H1 (cell line): Measurements from ENCODE around the gene FRAT2. TPM values are rescaled to one million over a fixed set of nuclear protein-coding genes. Genes with fewer than 3 reads are reported as not detected.

Experiments
- CTCF ChIA-PET: fragments of 300-600 bp; sonication (Branson Sonifier 250); formaldehyde crosslinking; loops from one replicate; lab custom pipeline; 2021; ENCODE audit not compliant: partially characterized antibody; lab: Charles Lee
- POLR2A ChIA-PET: fragments of 300-600 bp; sonication (Branson Sonifier 250); formaldehyde crosslinking; loops from one replicate; lab custom pipeline; 2021; ENCODE audit warnings: inconsistent platforms; ENCODE audit not compliant: partially characterized antibody; lab: Charles Lee
- DNase-seq, 2 experiments: peaks; one replicate each; pipeline versions ENCODE4 v3.0.0 to v3.0.0-alpha.2; 2010 to 2022; ENCODE audit warnings: low spot score in 2 of 2, low read depth in 1 of 2, mixed read lengths in 1 of 2
- FAIRE-seq: peaks from 2 replicates; lab custom pipeline; 2011; peaks lifted over from hg19 to GRCh38; lab: Jason Lieb, UNC
- H2AFZ ChIP-seq: 2 replicates; pipeline ENCODE4 v1.8.1; 2012; ENCODE audit warnings: low read length, inconsistent platforms
- H2AK5ac ChIP-seq: 2 replicates; pipeline ENCODE4 v1.6.1; 2013; ENCODE audit warnings: low read depth, low read length
- H2BK120ac ChIP-seq: replicated peaks from 2 replicates; pipeline ENCODE3; 2013; ENCODE audit warnings: low read depth, low read length, inconsistent platforms
- H2BK12ac ChIP-seq: 2 replicates; pipeline ENCODE4 v1.6.1; 2013; ENCODE audit warnings: low read depth, low read length
- H2BK15ac ChIP-seq: 2 replicates; pipeline ENCODE4 v1.6.1; 2013; ENCODE audit warnings: low read length
- H2BK20ac ChIP-seq: 2 replicates; pipeline ENCODE4 v1.6.1; 2013; ENCODE audit warnings: low read length
- H2BK5ac ChIP-seq: 2 replicates; pipeline ENCODE4 v1.6.1; 2013; ENCODE audit warnings: low read depth, low read length
- H3K14ac ChIP-seq: 2 replicates; pipeline ENCODE4 v1.6.1; 2013; ENCODE audit warnings: inconsistent platforms; ENCODE audit not compliant: insufficient read length
- H3K18ac ChIP-seq: 2 replicates; pipeline ENCODE4 v1.6.1; 2013; ENCODE audit warnings: low read length; ENCODE audit errors: extremely low read depth
- H3K23ac ChIP-seq: 2 replicates; pipeline ENCODE4 v1.6.1; 2013; ENCODE audit warnings: inconsistent platforms; ENCODE audit not compliant: insufficient read length
- H3K23me2 ChIP-seq: 2 replicates; pipeline ENCODE4 v1.6.1; 2013; ENCODE audit warnings: low read depth, low read length
- H3K27ac ChIP-seq: 2 replicates; pipeline ENCODE4 v1.6.1; 2011; ENCODE audit warnings: low read depth, low read length, inconsistent platforms
- H3K27me3 ChIP-seq, 4 experiments: replicated peaks in 1 of 4; 1 replicate in 1 of 4; 2 replicates in 3 of 4; pipeline versions ENCODE4 v1.6.1 to v1.8.1; 2011 to 2013; ENCODE audit warnings: low read length in 3 of 4, mild to moderate bottlenecking in 3 of 4, inconsistent platforms in 2 of 4, mixed read lengths in 2 of 4, moderate library complexity in 1 of 4; ENCODE audit not compliant: control insufficient read depth in 3 of 4, insufficient read depth in 3 of 4; ENCODE audit errors: extremely low read depth in 1 of 4
- H3K36me3 ChIP-seq, 4 experiments: 2 replicates each; pipeline versions ENCODE4 v1.6.1 to v1.8.1; 2011 to 2013; ENCODE audit warnings: mild to moderate bottlenecking in 4 of 4, low read length in 3 of 4, moderate library complexity in 2 of 4, control low read depth in 1 of 4, inconsistent platforms in 1 of 4; ENCODE audit not compliant: insufficient read depth in 4 of 4, control insufficient read depth in 2 of 4
- H3K4ac ChIP-seq: replicated peaks from 2 replicates; pipeline ENCODE3; 2013; ENCODE audit warnings: low read length, low read depth, mixed read lengths, inconsistent platforms; ENCODE audit not compliant: insufficient read length
- H3K4me1 ChIP-seq, 4 experiments: replicated peaks in 1 of 4; 1 replicate in 1 of 4; 2 replicates in 3 of 4; pipeline versions ENCODE4 v1.6.1 to v1.8.1; 2011 to 2013; ENCODE audit warnings: low read length in 3 of 4, inconsistent platforms in 2 of 4, mixed read lengths in 1 of 4; ENCODE audit not compliant: insufficient read depth in 4 of 4, control insufficient read depth in 3 of 4
- H3K4me2 ChIP-seq, 2 experiments: 2 replicates each; pipeline versions ENCODE4 v1.6.1 to v1.8.1; 2011 to 2013; ENCODE audit warnings: low read depth in 2 of 2, low read length in 2 of 2, control low read depth in 1 of 2, inconsistent platforms in 1 of 2, mild to moderate bottlenecking in 1 of 2; ENCODE audit not compliant: insufficient read depth in 1 of 2
- H3K4me3 ChIP-seq, 4 experiments: fragments of 200-600, 300-600 bp in 1 of 4; sonication (generic), shearing (Covaris generic), sonication (Bioruptor Twin) in 1 of 4; 2 replicates each; pipeline versions ENCODE4 v1.5.1 to v1.8.1; 2011 to 2016; ENCODE audit warnings: low read length in 4 of 4, low read depth in 3 of 4, control low read depth in 2 of 4, inconsistent platforms in 2 of 4, mild to moderate bottlenecking in 2 of 4, mixed read lengths in 1 of 4, moderate library complexity in 1 of 4; ENCODE audit not compliant: insufficient read depth in 2 of 4; ENCODE audit errors: extremely low read depth in 1 of 4
- H3K56ac ChIP-seq: replicated peaks from 2 replicates; pipeline ENCODE3; 2013; ENCODE audit warnings: low read depth, mild to moderate bottlenecking, mixed read lengths, low read length, inconsistent platforms; ENCODE audit not compliant: insufficient read length
- H3K79me1 ChIP-seq: 2 replicates; pipeline ENCODE4 v1.6.1; 2013; ENCODE audit warnings: low read depth, low read length, control low read depth
- H3K79me2 ChIP-seq, 2 experiments: 2 replicates each; pipeline versions ENCODE4 v1.6.1 to v1.8.1; 2012 to 2013; ENCODE audit warnings: low read length in 2 of 2, mild to moderate bottlenecking in 2 of 2, inconsistent platforms in 1 of 2; ENCODE audit not compliant: insufficient read depth in 2 of 2, control insufficient read depth in 1 of 2
- H3K9ac ChIP-seq, 4 experiments: replicated peaks in 1 of 4; 1 replicate in 1 of 4; 2 replicates in 3 of 4; pipeline versions ENCODE4 v1.6.1 to v1.8.1; 2011 to 2013; ENCODE audit warnings: low read depth in 3 of 4, low read length in 3 of 4, control low read depth in 2 of 4, mild to moderate bottlenecking in 2 of 4, moderate library complexity in 2 of 4, inconsistent platforms in 1 of 4; ENCODE audit errors: extremely low read depth in 1 of 4
- H3K9me3 ChIP-seq, 2 experiments: 2 replicates each; pipeline versions ENCODE4 v1.6.1 to v1.8.1; 2012 to 2013; ENCODE audit warnings: mild to moderate bottlenecking in 2 of 2, moderate library complexity in 2 of 2, control low read depth in 1 of 2, inconsistent platforms in 1 of 2, low read depth in 1 of 2, low read length in 1 of 2, mixed read lengths in 1 of 2; ENCODE audit not compliant: insufficient read depth in 2 of 2
- H4K20me1 ChIP-seq, 2 experiments: replicated peaks in 1 of 2; 2 replicates each; pipeline versions ENCODE3 to v1.8.1; 2011 to 2013; ENCODE audit warnings: inconsistent platforms in 2 of 2, low read length in 2 of 2, mild to moderate bottlenecking in 1 of 2; ENCODE audit not compliant: insufficient read depth in 2 of 2, control insufficient read depth in 1 of 2
- H4K5ac ChIP-seq: 2 replicates; pipeline ENCODE4 v1.6.1; 2013; ENCODE audit warnings: low read length, low read depth, mixed read lengths, inconsistent platforms; ENCODE audit not compliant: insufficient read length
- H4K8ac ChIP-seq: 2 replicates; pipeline ENCODE4 v1.8.0; 2013; ENCODE audit warnings: mild to moderate bottlenecking, moderate library complexity, low read length, inconsistent platforms; ENCODE audit not compliant: insufficient read depth; ENCODE audit errors: extremely low read depth
- H4K91ac ChIP-seq: replicated peaks from 2 replicates; pipeline ENCODE3; 2013; ENCODE audit warnings: low read length, mixed read lengths, inconsistent platforms; ENCODE audit not compliant: insufficient read length
- BACH1 ChIP-seq: IDR thresholded peaks from 2 replicates; pipeline ENCODE4 v1.6.1; 2012; ENCODE audit warnings: low read length, improper control_type of control experiment
- GABPA ChIP-seq: IDR thresholded peaks from 2 replicates; pipeline ENCODE4 v1.6.1; 2011; ENCODE audit warnings: mild to moderate bottlenecking, low read length, moderate library complexity, borderline replicate concordance; ENCODE audit not compliant: insufficient read depth
- JUND ChIP-seq: IDR thresholded peaks from 2 replicates; pipeline ENCODE4 v1.6.1; 2011; ENCODE audit warnings: mild to moderate bottlenecking, improper control_type of control experiment, low read length
- SAP30 ChIP-seq: fragments of 300-600 bp; sonication (generic); IDR thresholded peaks from 2 replicates; pipeline ENCODE4 v1.7.1; 2012; ENCODE audit warnings: low read length, moderate library complexity, mild to moderate bottlenecking, inconsistent platforms; ENCODE audit not compliant: insufficient read depth, insufficient replicate concordance
- SP1 ChIP-seq: IDR thresholded peaks from 2 replicates; pipeline ENCODE4 v1.6.1; 2011; ENCODE audit warnings: low read depth, low read length
- WGBS, 2 experiments: shearing (Covaris generic) in 1 of 2; methylation state at CpG; one replicate each; pipeline versions ENCODE4 v1.1.6 to v1.1.7; 2013 to 2015; ENCODE audit warnings: low lambda C conversion rate in 2 of 2, mixed read lengths in 2 of 2, inconsistent platforms in 1 of 2, low coverage in 1 of 2, missing lambda C conversion rate in 1 of 2; ENCODE audit not compliant: insufficient replicate concordance in 2 of 2, insufficient coverage in 1 of 2, insufficient read length in 1 of 2; ENCODE audit errors: extremely low coverage in 1 of 2, missing lambda C conversion rate in 1 of 2; 5-methylcytosine and 5-hydroxymethylcytosine counted together
- polyA plus RNA-seq, 7 experiments: library from polyadenylated mRNA; depleted of rRNA in 3 of 7; stranded (reverse) in 5 of 7; unstranded in 2 of 7; fragments of >200 nt in 5 of 7; fragments of 200-250 nt in 2 of 7; gene quantifications; 1 replicate in 5 of 7; 2 replicates in 1 of 7; 4 replicates in 1 of 7; pipeline versions ENCODE4 v1.2.1 to v1.2.3, GENCODE V29; 2011 to 2013; ENCODE audit warnings: missing spikeins in 2 of 7, mixed read lengths in 2 of 7
- total RNA-seq: library from RNA; stranded (reverse); fragmentation: NEBNext Ultra II Directional; extraction: Animal tissue kit (Norgen Biotek cat#: 25700); gene quantifications from 2 replicates; pipeline ENCODE4 v1.2.1, GENCODE V29; 2021

FRAT2 gene
- total and polyA plus RNA-seq, 2 of the 8 experiments (the other 6 are each of a cell fraction or from before 2014, with no cell fraction given): 47.4 to 83.0 TPM

DNA sequence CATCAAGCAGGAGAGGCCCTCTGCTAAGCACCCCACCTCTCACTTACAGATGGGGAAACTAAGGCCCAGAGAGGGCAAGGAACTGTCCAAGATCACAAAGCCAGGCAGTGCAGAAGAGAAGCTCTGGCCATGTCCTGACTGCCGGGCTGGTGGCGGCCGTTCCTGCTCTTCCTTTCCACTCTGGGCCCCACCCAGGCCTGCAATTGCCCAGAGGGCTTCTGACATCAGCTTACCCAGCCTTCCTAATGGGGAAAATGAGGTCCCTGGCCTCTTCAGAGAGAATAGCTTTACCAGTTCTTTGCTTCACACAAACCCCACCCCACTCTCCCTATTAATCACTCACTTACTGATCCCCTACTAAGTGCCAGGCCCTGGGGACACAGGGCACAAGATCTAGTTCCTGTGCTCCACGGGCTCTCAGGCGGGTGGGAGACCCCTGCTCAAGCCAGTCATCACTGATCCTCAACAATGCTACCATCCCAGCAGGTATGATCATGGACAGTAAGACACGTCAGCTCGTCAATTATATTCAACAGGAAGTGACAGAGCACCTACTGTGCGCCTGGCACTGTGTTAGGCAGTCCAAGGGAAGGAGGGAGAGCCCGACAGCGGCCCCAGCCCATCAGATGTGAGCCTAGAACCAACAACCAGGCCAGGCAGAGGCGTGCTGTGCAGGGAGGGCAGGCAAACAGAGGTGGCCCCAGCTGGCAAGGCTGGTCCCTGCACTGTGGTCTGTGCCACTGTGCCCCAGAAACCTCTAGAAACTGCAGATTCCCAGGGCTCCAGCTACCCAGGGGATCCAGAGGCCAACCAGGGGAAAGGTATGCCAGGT, 26.4 kb upstream of the FRAT2 start:
- H3K4me2 ChIP-seq: no peak overlapping the region
- no peak overlapping the region for H3K4me3 ChIP-seq
- H2BK5ac ChIP-seq: no peak overlapping the region; the same call in 1 of the 2 replicates
- H2AK5ac ChIP-seq: no peak overlapping the region
- H3K14ac ChIP-seq: no peak overlapping the region
- no peak overlapping the region for H2AFZ ChIP-seq
- CTCF ChIA-PET: interaction anchor here (1.3 to 1.9 kb wide), 3 partner anchors 8 to 136 kb away, joined by 3 to 7 read pairs (median 4); partner anchors contain the start of gene FRAT2
- H4K91ac ChIP-seq: no peak overlapping the region
- DNase-seq: no peak
- H2BK15ac ChIP-seq: no peak overlapping the region
- no peaks in the 10 kb centered on the region for H3K23me2 ChIP-seq
- no peaks in the 10 kb centered on the region for H3K79me1 ChIP-seq
- no peak for FAIRE-seq
- H3K23ac ChIP-seq: no peak overlapping the region
- no peak overlapping the region for H4K5ac ChIP-seq
- H3K56ac ChIP-seq: no peak overlapping the region
- TF ChIP-seq GABPA (no peak), SAP30 (no peak), SP1 (no peak), BACH1 (no peak), JUND (no peak)
- TF ChIP-seq, all 59 proteins: peak for 0
- Histone ChIP-seq H3K27ac (no peak overlapping the region), H4K20me1 (peaks cover 0 to 4% of the 10 kb centered on the region in 2 experiments), H2BK20ac (no peak overlapping the region), H3K18ac (no peak overlapping the region), H3K9me3 (no peaks in the 10 kb centered on the region), H2BK12ac (no peak overlapping the region), H3K4me1 (no peaks in the 10 kb centered on the region), H3K9ac (no peak overlapping the region), H3K36me3 (peaks cover 12 to 42% (median 36%) of the 10 kb centered on the region in 4 experiments), H4K8ac (no peak overlapping the region), H3K27me3 (no peaks in the 10 kb centered on the region), H3K79me2 (no peaks in the 10 kb centered on the region), H3K4ac (no peak overlapping the region), H2BK120ac (no peak overlapping the region)
- POLR2A ChIA-PET: interaction anchor here (0.7 to 1.7 kb wide), 5 partner anchors 10 to 77 kb away, joined by 3 to 4 read pairs (median 3); no protein-coding TSS in a partner anchor
- WGBS, 2 experiments: 94% methylated on average over 11 of the region's 11 CpGs; no CpG with 5 or more reads in 1 of the 2 experiments
